Natural killer cell (primary cell): ENCODE data around the gene GLT1D1. TPM values are rescaled to one million over a fixed set of nuclear protein-coding genes. Genes with fewer than 3 reads are reported as not detected.

ENCODE experiments used
- ATAC-seq, 3 donors: fragments of 150-1000 bp in 2 of 3; fragments of 200-7000 bp in 1 of 3; cut with Tn5 transposase; 1 replicate in 1 of 3; 2 replicates in 2 of 3; pipeline ENCODE4 v1.10.0; 2021; ENCODE audit warnings: mild to moderate bottlenecking in 2 of 3, moderate library complexity in 2 of 3
- DNase-seq, 2 donors: peaks; one replicate each; pipeline versions ENCODE4 v3.0.0 to v3.0.0-alpha.2; 2013 to 2021; ENCODE audit warnings: mixed read lengths in 1 of 2
- H3K27ac ChIP-seq: one replicate; pipeline ENCODE4 v1.5.1; 2013; ENCODE audit warnings: mild to moderate bottlenecking, low read length
- H3K27me3 ChIP-seq: one replicate; pipeline ENCODE4 v1.6.1; 2013; ENCODE audit warnings: low read length; ENCODE audit not compliant: control insufficient read depth, insufficient read depth
- H3K36me3 ChIP-seq: one replicate; pipeline ENCODE4 v1.6.1; 2013; ENCODE audit warnings: low read length; ENCODE audit not compliant: control insufficient read depth, insufficient read depth
- H3K4me1 ChIP-seq: one replicate; pipeline ENCODE4 v1.6.1; 2013; ENCODE audit warnings: low read length; ENCODE audit not compliant: control insufficient read depth, insufficient read depth
- H3K4me3 ChIP-seq: one replicate; pipeline ENCODE4 v1.5.1; 2013; ENCODE audit warnings: low read length
- H3K9me3 ChIP-seq: one replicate; pipeline ENCODE4 v1.6.1; 2013; ENCODE audit warnings: low read length; ENCODE audit not compliant: control insufficient read depth, insufficient read depth
- H3K27ac Mint-ChIP-seq, 2 donors: one replicate each; pipeline ENCODE4 v1.8.0; 2022; ENCODE audit warnings: mild to moderate bottlenecking in 2 of 2, mixed read lengths in 2 of 2, moderate library complexity in 1 of 2
- H3K27me3 Mint-ChIP-seq, 2 donors: one replicate each; pipeline ENCODE4 v1.8.0; 2022; ENCODE audit warnings: low read depth in 2 of 2, mixed read lengths in 2 of 2
- H3K36me3 Mint-ChIP-seq: one replicate; pipeline ENCODE4 v1.8.0; 2022; ENCODE audit warnings: mixed read lengths
- H3K4me1 Mint-ChIP-seq, 2 donors: one replicate each; pipeline ENCODE4 v1.8.0; 2022; ENCODE audit warnings: mixed read lengths in 2 of 2
- H3K4me3 Mint-ChIP-seq: one replicate; pipeline ENCODE4 v1.8.0; 2022; ENCODE audit warnings: mild to moderate bottlenecking, moderate library complexity, mixed read lengths
- H3K9me3 Mint-ChIP-seq, 2 donors: one replicate each; pipeline ENCODE4 v1.8.0; 2022; ENCODE audit warnings: mixed read lengths in 2 of 2
- WGBS: methylation state at CpG from one replicate; pipeline ENCODE4 v1.1.7; 2013; ENCODE audit warnings: missing lambda C conversion rate; ENCODE audit not compliant: insufficient coverage; 5-methylcytosine and 5-hydroxymethylcytosine counted together
- intact Hi-C: fragments of 100-400 bp; cut with micrococcal nuclease; formaldehyde crosslinking; loops from one replicate; pipeline ENCODE4 v1.14.2; 2022
- total RNA-seq, 4 donors: library from RNA; stranded (reverse); fragments of 120-200 nt in 1 of 4; gene quantifications; one replicate each; pipeline versions ENCODE4 v1.2.3 to v1.2.4, GENCODE V29; 2013 to 2022
- TF ChIP-seq, protein P1 (sequence below): fragments of 200-600 bp; IDR thresholded peaks from one replicate; pipeline ENCODE4 v1.8.0; 2022; ENCODE audit warnings: antibody characterized with exemption

The GLT1D1 gene
- total RNA-seq, 3 donors from 2014 or later (not counting 1 experiment from before 2014, with no cell fraction given), result 0.33 to 3.2 (median 2.6) TPM

DNA sequence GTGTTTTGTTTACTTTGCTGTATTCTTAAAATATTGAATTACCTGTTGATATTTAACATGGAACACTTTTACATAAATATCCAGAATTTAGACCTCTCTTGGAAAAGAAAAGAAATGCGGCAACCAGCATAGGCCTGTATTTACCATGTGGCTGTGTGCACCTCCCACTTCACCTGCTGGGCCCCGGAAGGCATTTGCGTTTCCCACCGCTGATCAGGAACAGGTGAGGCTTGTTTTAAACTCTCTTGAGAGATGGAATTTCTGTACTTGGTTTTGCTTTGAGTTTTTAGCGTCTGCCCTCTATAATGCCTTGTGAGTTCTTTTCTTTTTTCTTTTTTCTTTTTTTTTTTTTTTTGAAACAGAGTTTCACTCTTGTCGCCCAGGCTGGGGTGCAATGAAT lies 124.2 kb downstream of the GLT1D1 start:
- WGBS, result 91% methylated on average over 5 of the region's 6 CpGs
- intact Hi-C loops, result no loop called here
- ATAC-seq, result no peak
- Mint-ChIP-seq H3K27ac (no peak overlapping the region), H3K4me1 (no peaks in the 10 kb centered on the region), H3K9me3 (no peaks in the 10 kb centered on the region), H3K27me3 (peaks cover 32 to 43% of the 10 kb centered on the region in 2 donors), H3K4me3 (no peak overlapping the region), H3K36me3 (no peaks in the 10 kb centered on the region)
- Histone ChIP-seq H3K36me3 (no peaks in the 10 kb centered on the region), H3K4me1 (no peaks in the 10 kb centered on the region), H3K9me3 (no peaks in the 10 kb centered on the region), H3K27me3 (no peaks in the 10 kb centered on the region), H3K4me3 (no peak overlapping the region), H3K27ac (no peak overlapping the region)
- TF ChIP-seq, protein P1, sequence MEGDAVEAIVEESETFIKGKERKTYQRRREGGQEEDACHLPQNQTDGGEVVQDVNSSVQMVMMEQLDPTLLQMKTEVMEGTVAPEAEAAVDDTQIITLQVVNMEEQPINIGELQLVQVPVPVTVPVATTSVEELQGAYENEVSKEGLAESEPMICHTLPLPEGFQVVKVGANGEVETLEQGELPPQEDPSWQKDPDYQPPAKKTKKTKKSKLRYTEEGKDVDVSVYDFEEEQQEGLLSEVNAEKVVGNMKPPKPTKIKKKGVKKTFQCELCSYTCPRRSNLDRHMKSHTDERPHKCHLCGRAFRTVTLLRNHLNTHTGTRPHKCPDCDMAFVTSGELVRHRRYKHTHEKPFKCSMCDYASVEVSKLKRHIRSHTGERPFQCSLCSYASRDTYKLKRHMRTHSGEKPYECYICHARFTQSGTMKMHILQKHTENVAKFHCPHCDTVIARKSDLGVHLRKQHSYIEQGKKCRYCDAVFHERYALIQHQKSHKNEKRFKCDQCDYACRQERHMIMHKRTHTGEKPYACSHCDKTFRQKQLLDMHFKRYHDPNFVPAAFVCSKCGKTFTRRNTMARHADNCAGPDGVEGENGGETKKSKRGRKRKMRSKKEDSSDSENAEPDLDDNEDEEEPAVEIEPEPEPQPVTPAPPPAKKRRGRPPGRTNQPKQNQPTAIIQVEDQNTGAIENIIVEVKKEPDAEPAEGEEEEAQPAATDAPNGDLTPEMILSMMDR, result no peak
- DNase-seq, result no peak

DNA sequence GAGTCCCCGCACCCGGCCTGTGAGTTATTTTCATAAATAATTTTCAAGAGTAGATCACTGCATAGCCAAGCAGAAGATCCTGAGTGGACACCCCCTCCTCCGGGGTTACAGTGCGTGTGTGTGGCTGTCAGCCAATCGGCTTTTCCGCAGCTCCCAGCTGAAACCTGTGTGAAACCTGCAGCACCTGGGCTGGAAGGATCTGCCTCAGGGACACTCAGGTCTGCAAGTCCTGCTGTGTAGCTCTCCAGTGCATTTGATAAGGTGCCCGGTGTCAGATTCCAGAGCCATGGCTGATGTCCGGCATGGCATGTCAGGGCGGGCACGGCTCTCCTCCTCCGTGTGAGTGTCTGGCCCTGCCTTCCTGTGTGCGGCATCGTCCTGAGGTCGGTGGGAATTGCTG lies 124.8 kb downstream of the GLT1D1 start:
- H3K27ac Mint-ChIP-seq, result no peak overlapping the region
- no peak overlapping the region for H3K4me3 Mint-ChIP-seq
- Histone ChIP-seq H3K27ac (no peak overlapping the region), H3K4me1 (no peaks in the 10 kb centered on the region), H3K9me3 (no peaks in the 10 kb centered on the region), H3K4me3 (no peak overlapping the region), H3K27me3 (no peaks in the 10 kb centered on the region), H3K36me3 (no peaks in the 10 kb centered on the region)
- H3K27me3 Mint-ChIP-seq, result peaks cover 32 to 43% of the 10 kb centered on the region in 2 donors
- intact Hi-C loops, result no loop called here
- TF ChIP-seq, protein P1, result no peak
- 83% methylated on average over 14 of the region's 14 CpGs for WGBS
- H3K9me3 Mint-ChIP-seq, result no peaks in the 10 kb centered on the region
- no peak for ATAC-seq
- H3K4me1 Mint-ChIP-seq, result no peaks in the 10 kb centered on the region
- no peak for DNase-seq
- no peaks in the 10 kb centered on the region for H3K36me3 Mint-ChIP-seq

DNA sequence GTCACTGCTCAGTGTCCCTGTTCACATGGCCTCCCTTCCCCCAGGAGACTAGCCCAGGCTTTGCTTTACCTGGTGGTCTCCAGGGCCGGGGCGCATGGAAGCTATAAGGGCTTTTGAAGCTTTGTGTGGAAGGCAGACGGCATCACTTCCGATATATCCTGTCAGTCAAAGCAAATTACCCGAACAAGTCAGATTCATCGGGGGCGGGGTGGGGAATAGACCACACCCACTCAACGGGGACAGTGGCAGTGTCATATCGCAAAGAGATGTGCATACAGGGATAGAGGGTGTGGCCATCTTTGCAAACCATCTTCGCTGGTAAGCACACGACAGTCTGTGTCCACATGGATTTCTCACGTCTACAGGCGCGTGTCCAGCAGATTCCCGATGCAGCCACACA lies 127.3 kb downstream of the GLT1D1 start:
- H3K27ac ChIP-seq, result no peak overlapping the region
- TF ChIP-seq, protein P1, result no peak
- H3K4me1 ChIP-seq, result no peaks in the 10 kb centered on the region
- no peak overlapping the region for H3K4me3 ChIP-seq
- H3K4me3 Mint-ChIP-seq, result no peak overlapping the region
- H3K36me3 Mint-ChIP-seq, result no peaks in the 10 kb centered on the region
- no peaks in the 10 kb centered on the region for H3K4me1 Mint-ChIP-seq
- H3K9me3 ChIP-seq, result no peaks in the 10 kb centered on the region
- ATAC-seq, result no peak
- intact Hi-C loops, result no loop called here
- H3K27me3 Mint-ChIP-seq, result peaks cover 11 to 32% of the 10 kb centered on the region in 2 donors
- WGBS, result 93% methylated on average over 15 of the region's 15 CpGs
- no peak for DNase-seq
- H3K27me3 ChIP-seq, result no peaks in the 10 kb centered on the region
- H3K27ac Mint-ChIP-seq, result no peak overlapping the region
- H3K9me3 Mint-ChIP-seq, result no peaks in the 10 kb centered on the region
- no peaks in the 10 kb centered on the region for H3K36me3 ChIP-seq

DNA sequence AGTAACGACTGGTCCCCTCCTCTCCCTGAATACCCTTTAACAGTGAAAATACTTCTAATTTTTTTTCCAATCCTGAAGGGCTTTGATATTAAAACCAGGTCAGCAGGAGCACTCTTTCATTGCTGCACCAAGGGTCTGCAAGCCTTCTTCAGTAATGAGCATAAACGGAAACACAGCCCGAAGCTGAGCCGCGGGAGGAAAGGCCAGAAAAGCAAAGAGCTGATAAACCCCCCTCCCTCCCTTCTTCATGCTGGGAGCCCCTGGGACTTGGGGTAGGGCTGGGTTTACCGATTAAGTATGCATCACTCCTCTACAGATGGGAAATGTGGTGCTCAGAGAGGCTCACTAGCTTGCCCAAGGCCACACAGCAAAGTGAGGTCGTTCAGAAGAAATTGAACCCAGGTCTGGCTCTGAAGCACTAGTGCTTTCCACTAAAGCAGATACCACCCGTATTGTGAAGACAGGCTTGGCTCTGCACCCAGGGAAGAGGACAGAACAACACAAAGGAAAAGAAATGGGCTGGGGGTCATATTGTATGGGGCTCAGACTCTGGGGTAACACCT lies 128.8 kb downstream of the GLT1D1 start:
- Mint-ChIP-seq H3K4me1 (no peaks in the 10 kb centered on the region), H3K4me3 (no peak overlapping the region), H3K27me3 (peaks cover 9 to 32% of the 10 kb centered on the region in 2 donors), H3K36me3 (no peaks in the 10 kb centered on the region), H3K27ac (no peak overlapping the region), H3K9me3 (no peaks in the 10 kb centered on the region)
- intact Hi-C loops, result no loop called here
- no peaks in the 10 kb centered on the region for H3K27me3 ChIP-seq
- 46% methylated on average over 6 of the region's 8 CpGs for WGBS
- TF ChIP-seq, protein P1, result no peak
- DNase-seq (no peak), ATAC-seq (no peak)
- H3K9me3 ChIP-seq, result no peaks in the 10 kb centered on the region
- no peak overlapping the region for H3K27ac ChIP-seq
- H3K4me1 ChIP-seq, result no peaks in the 10 kb centered on the region
- H3K4me3 ChIP-seq, result no peak overlapping the region
- no peaks in the 10 kb centered on the region for H3K36me3 ChIP-seq
